ENCODE measurements around the gene CCDC61.

Gene CCDC61

DNA sequence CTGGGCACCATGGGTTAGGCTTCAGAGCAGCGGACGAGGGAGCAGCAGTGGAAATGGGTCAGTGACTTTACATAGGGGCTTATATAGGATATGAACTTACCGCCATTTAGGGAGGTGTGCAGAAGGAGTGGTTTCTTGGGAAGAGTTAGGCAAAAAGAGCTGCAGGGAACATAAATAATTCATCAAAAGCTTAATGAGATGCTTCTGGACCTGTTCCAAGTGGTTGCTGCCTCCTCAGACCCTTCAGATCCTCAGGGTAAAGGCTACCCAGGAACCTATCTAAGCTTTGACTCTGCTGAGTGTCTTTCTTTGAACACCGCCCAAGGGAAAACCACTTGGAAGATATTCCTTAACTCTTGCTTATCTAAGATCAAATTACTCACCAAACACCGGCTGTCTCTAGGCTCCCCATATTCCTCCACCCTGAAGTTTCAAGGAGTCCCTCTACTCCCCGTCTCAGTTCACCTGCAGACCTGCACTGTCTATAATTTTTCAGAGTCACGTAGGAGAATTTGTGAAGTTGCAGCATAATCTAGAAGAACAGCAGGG is 45.8 kb downstream of the CCDC61 start, which contains the start of gene IGFL4:
IGFL4 (minus strand) TSS at position 51 of the 549 bp plus-strand sequence; CDS start at position 11, 40 bp downstream.
- FAIRE-seq, result no peak

DNA sequence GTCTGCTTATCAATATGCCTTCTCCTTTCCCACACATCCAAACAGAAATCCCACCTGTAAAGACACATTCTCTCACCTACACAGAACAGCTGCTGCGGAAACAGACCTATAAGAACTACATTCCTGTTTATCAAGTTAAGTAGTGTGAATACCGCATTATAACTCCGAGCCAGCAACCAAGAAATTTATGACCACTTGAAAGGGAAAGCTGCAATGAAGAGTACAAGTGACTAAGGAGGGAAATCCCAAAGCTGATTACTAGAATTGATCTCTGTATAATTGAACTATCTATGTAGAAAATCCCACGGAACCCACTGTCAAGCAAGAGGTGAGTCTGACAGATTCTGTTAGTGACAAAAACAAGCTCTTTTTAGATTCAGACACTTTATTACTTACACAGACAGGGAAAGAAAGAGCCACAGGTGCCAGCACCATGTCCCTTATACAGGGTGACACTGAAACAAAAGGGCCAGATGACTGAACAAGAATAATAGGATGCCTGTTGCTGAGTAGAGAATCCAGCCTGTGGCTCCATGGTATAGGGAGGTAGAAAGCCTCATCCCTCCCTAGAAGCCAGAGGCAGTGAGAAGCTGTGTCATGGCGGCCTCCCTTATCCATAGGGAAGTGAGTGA is 47.1 kb downstream of the CCDC61 start:
- no peak for FAIRE-seq

DNA sequence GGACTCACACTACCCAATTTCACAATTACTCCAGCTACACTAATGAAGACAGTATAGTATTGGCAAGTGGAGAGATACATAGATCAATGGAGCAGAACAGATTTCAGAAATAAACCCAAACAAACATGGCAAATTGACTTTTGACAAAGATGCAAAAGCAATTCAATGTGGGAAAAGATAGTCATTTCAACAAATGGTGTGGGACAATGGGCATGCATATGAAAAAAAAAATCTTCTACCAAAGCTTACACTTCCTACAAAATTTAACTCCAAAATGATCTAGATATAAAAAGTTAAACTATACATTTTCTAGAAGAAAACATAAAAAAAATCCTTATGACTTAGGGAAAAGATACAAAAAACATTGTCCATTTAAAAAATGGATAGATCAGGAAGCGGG is 48.3 kb downstream of the CCDC61 start:
- no peak for FAIRE-seq

DNA sequence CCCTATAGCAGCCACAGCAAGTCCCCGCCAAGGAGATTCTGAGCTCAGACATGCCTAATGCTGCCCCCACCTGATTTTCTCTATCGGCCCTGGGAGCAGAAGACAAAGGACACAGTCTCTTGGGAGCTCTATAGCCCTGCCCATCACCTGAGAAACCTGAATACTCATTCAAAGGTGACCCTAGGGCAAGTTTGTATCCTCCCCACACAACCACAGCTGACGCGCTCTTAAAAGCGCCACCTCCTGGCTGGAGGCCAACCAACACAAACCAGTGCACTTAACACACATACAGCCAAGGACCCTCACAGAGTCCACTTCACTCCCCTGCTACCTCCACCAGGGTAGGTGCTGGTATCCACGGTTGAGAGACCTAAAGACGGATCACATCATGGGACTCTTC is 54.3 kb downstream of the CCDC61 start:
- FAIRE-seq, result no peak

DNA sequence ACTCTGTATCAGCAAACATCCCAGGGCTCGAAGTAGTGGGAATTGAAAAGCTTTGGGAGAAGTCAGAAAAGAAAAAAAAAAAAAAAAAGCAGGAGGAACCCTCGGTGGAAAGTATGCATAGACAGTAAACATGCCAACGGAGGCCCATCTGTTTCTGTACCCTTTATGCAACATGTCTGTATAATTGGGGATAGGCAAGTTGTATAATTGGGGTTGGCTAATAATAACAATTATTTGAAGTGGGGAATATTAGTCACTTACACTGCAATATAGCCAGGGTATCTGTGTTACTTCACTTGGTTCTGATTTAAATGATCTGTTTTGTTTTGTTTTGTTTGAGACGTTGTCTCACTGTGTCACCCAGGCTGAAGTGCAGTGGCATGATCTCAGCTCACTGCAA is 57.6 kb downstream of the CCDC61 start:
- no peak for FAIRE-seq

DNA sequence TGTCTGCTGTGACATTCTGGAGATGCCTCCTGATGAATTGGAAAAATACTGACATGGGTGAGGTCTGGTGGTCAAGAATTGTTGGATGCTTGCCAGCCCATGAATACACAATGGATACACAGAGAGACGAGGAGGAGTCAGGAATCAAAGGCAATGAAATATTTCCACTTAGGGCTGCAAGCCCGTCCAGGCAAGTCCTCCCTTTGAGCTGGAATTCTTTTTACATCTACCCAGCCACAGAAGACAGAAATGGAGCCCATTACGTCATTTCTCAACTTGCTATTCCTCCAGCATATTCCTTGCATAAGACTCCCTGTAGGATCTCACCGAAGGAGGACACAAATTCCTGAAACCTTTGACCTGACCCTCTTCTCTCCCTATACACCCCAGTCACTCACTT is 61.3 kb downstream of the CCDC61 start:
- FAIRE-seq, result no peak

- FAIRE-seq, result no peak
These were observed 63.5 kb downstream of the CCDC61 start for GRCh38 chr19:46058778-46059177.

DNA sequence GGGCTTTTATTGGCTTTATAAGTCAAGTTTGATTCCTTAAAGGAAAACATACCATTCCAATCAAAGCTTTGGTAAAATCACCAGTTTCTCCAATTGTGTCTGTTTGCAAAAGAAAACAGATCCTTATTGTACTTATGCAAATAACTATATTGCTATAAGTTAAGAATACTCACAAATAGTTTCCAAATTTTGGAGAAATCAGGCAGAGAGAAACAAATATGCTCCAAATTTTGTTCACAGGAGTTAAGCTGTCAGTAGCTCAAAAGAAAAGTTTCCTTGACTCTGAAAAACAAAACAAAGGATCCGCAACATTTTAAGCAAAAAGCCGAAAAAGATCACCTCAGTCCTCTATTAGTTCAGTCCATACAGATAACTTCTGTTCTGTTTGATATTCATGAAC is 64.7 kb downstream of the CCDC61 start:
- FAIRE-seq, result no peak

- no peak for FAIRE-seq
These were observed 67.9 kb downstream of the CCDC61 start for GRCh38 chr19:46063201-46063600.

GRCh38 chr19:46065486-46066071 is 70.3 kb downstream of the CCDC61 start:
- no peak for FAIRE-seq

DNA sequence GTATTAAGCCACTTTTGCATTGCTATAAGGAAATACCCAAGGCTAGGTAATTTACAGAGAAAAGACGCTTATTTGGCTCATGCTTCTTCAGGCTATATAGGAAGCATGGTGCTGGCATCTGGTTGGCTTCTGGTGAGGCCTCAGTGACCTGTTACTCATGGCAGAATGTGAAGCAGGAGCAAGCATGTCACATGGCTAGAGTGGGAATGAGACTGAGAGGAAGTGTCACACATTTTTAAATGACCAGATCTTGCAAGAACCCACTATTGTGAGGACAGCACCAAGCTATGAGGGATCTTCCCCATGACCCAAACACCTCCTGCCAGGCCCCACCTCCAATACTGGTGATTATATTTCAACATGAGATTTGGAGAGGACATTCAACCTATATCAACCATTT is 71.2 kb downstream of the CCDC61 start:
- FAIRE-seq, result no peak

DNA sequence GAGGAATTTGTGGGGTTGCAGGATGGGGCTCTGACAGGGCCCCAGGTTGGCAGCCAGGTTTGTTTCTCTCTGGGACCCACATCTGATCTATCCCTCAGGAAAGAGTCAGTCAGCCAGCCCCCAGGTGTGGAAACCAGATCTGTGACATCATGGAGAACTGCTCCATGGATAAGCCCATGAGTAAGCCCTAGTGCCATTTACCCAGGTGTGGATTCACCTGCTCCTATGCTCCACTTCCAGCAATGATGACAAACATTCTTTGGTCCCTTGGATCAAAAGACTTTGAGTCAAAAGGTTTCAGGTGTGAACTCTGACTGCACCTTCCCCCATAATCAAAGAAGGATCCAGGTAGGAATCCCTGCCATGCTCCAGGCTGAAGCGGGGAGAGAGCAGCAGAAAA is 72.4 kb downstream of the CCDC61 start:
- FAIRE-seq, result no peak

Data from colon (tissue), 2 donors.